H1 (cell line): ENCODE measurements around the gene L3MBTL3. TPM values are rescaled to one million over a fixed set of nuclear protein-coding genes. Genes with fewer than 3 reads are reported as not detected.

Source experiments
- CTCF ChIA-PET: fragments of 300-600 bp; sonication (Branson Sonifier 250); formaldehyde crosslinking; loops from one replicate; lab custom pipeline; 2021; ENCODE audit not compliant: partially characterized antibody; lab: Charles Lee
- POLR2A ChIA-PET: fragments of 300-600 bp; sonication (Branson Sonifier 250); formaldehyde crosslinking; loops from one replicate; lab custom pipeline; 2021; ENCODE audit warnings: inconsistent platforms; ENCODE audit not compliant: partially characterized antibody; lab: Charles Lee
- DNase-seq, 2 experiments: peaks; one replicate each; pipeline versions ENCODE4 v3.0.0 to v3.0.0-alpha.2; 2010 to 2022; ENCODE audit warnings: low spot score in 2 of 2, low read depth in 1 of 2, mixed read lengths in 1 of 2
- FAIRE-seq: peaks from 2 replicates; lab custom pipeline; 2011; peaks lifted over from hg19 to GRCh38; lab: Jason Lieb, UNC
- H2AFZ ChIP-seq: 2 replicates; pipeline ENCODE4 v1.8.1; 2012; ENCODE audit warnings: low read length, inconsistent platforms
- H2AK5ac ChIP-seq: 2 replicates; pipeline ENCODE4 v1.6.1; 2013; ENCODE audit warnings: low read depth, low read length
- H2BK120ac ChIP-seq: replicated peaks from 2 replicates; pipeline ENCODE3; 2013; ENCODE audit warnings: low read depth, low read length, inconsistent platforms
- H2BK12ac ChIP-seq: 2 replicates; pipeline ENCODE4 v1.6.1; 2013; ENCODE audit warnings: low read depth, low read length
- H2BK15ac ChIP-seq: 2 replicates; pipeline ENCODE4 v1.6.1; 2013; ENCODE audit warnings: low read length
- H2BK20ac ChIP-seq: 2 replicates; pipeline ENCODE4 v1.6.1; 2013; ENCODE audit warnings: low read length
- H2BK5ac ChIP-seq: 2 replicates; pipeline ENCODE4 v1.6.1; 2013; ENCODE audit warnings: low read depth, low read length
- H3K14ac ChIP-seq: 2 replicates; pipeline ENCODE4 v1.6.1; 2013; ENCODE audit warnings: inconsistent platforms; ENCODE audit not compliant: insufficient read length
- H3K18ac ChIP-seq: 2 replicates; pipeline ENCODE4 v1.6.1; 2013; ENCODE audit warnings: low read length; ENCODE audit errors: extremely low read depth
- H3K23ac ChIP-seq: 2 replicates; pipeline ENCODE4 v1.6.1; 2013; ENCODE audit warnings: inconsistent platforms; ENCODE audit not compliant: insufficient read length
- H3K23me2 ChIP-seq: 2 replicates; pipeline ENCODE4 v1.6.1; 2013; ENCODE audit warnings: low read depth, low read length
- H3K27ac ChIP-seq: 2 replicates; pipeline ENCODE4 v1.6.1; 2011; ENCODE audit warnings: low read depth, low read length, inconsistent platforms
- H3K27me3 ChIP-seq, 4 experiments: replicated peaks in 1 of 4; 1 replicate in 1 of 4; 2 replicates in 3 of 4; pipeline versions ENCODE4 v1.6.1 to v1.8.1; 2011 to 2013; ENCODE audit warnings: low read length in 3 of 4, mild to moderate bottlenecking in 3 of 4, inconsistent platforms in 2 of 4, mixed read lengths in 2 of 4, moderate library complexity in 1 of 4; ENCODE audit not compliant: control insufficient read depth in 3 of 4, insufficient read depth in 3 of 4; ENCODE audit errors: extremely low read depth in 1 of 4
- H3K36me3 ChIP-seq, 4 experiments: 2 replicates each; pipeline versions ENCODE4 v1.6.1 to v1.8.1; 2011 to 2013; ENCODE audit warnings: mild to moderate bottlenecking in 4 of 4, low read length in 3 of 4, moderate library complexity in 2 of 4, control low read depth in 1 of 4, inconsistent platforms in 1 of 4; ENCODE audit not compliant: insufficient read depth in 4 of 4, control insufficient read depth in 2 of 4
- H3K4ac ChIP-seq: replicated peaks from 2 replicates; pipeline ENCODE3; 2013; ENCODE audit warnings: low read length, low read depth, mixed read lengths, inconsistent platforms; ENCODE audit not compliant: insufficient read length
- H3K4me1 ChIP-seq, 4 experiments: replicated peaks in 1 of 4; 1 replicate in 1 of 4; 2 replicates in 3 of 4; pipeline versions ENCODE4 v1.6.1 to v1.8.1; 2011 to 2013; ENCODE audit warnings: low read length in 3 of 4, inconsistent platforms in 2 of 4, mixed read lengths in 1 of 4; ENCODE audit not compliant: insufficient read depth in 4 of 4, control insufficient read depth in 3 of 4
- H3K4me2 ChIP-seq, 2 experiments: 2 replicates each; pipeline versions ENCODE4 v1.6.1 to v1.8.1; 2011 to 2013; ENCODE audit warnings: low read depth in 2 of 2, low read length in 2 of 2, control low read depth in 1 of 2, inconsistent platforms in 1 of 2, mild to moderate bottlenecking in 1 of 2; ENCODE audit not compliant: insufficient read depth in 1 of 2
- H3K4me3 ChIP-seq, 4 experiments: fragments of 200-600, 300-600 bp in 1 of 4; sonication (generic), shearing (Covaris generic), sonication (Bioruptor Twin) in 1 of 4; 2 replicates each; pipeline versions ENCODE4 v1.5.1 to v1.8.1; 2011 to 2016; ENCODE audit warnings: low read length in 4 of 4, low read depth in 3 of 4, control low read depth in 2 of 4, inconsistent platforms in 2 of 4, mild to moderate bottlenecking in 2 of 4, mixed read lengths in 1 of 4, moderate library complexity in 1 of 4; ENCODE audit not compliant: insufficient read depth in 2 of 4; ENCODE audit errors: extremely low read depth in 1 of 4
- H3K56ac ChIP-seq: replicated peaks from 2 replicates; pipeline ENCODE3; 2013; ENCODE audit warnings: low read depth, mild to moderate bottlenecking, mixed read lengths, low read length, inconsistent platforms; ENCODE audit not compliant: insufficient read length
- H3K79me1 ChIP-seq: 2 replicates; pipeline ENCODE4 v1.6.1; 2013; ENCODE audit warnings: low read depth, low read length, control low read depth
- H3K79me2 ChIP-seq, 2 experiments: 2 replicates each; pipeline versions ENCODE4 v1.6.1 to v1.8.1; 2012 to 2013; ENCODE audit warnings: low read length in 2 of 2, mild to moderate bottlenecking in 2 of 2, inconsistent platforms in 1 of 2; ENCODE audit not compliant: insufficient read depth in 2 of 2, control insufficient read depth in 1 of 2
- H3K9ac ChIP-seq, 4 experiments: replicated peaks in 1 of 4; 1 replicate in 1 of 4; 2 replicates in 3 of 4; pipeline versions ENCODE4 v1.6.1 to v1.8.1; 2011 to 2013; ENCODE audit warnings: low read depth in 3 of 4, low read length in 3 of 4, control low read depth in 2 of 4, mild to moderate bottlenecking in 2 of 4, moderate library complexity in 2 of 4, inconsistent platforms in 1 of 4; ENCODE audit errors: extremely low read depth in 1 of 4
- H3K9me3 ChIP-seq, 2 experiments: 2 replicates each; pipeline versions ENCODE4 v1.6.1 to v1.8.1; 2012 to 2013; ENCODE audit warnings: mild to moderate bottlenecking in 2 of 2, moderate library complexity in 2 of 2, control low read depth in 1 of 2, inconsistent platforms in 1 of 2, low read depth in 1 of 2, low read length in 1 of 2, mixed read lengths in 1 of 2; ENCODE audit not compliant: insufficient read depth in 2 of 2
- H4K20me1 ChIP-seq, 2 experiments: replicated peaks in 1 of 2; 2 replicates each; pipeline versions ENCODE3 to v1.8.1; 2011 to 2013; ENCODE audit warnings: inconsistent platforms in 2 of 2, low read length in 2 of 2, mild to moderate bottlenecking in 1 of 2; ENCODE audit not compliant: insufficient read depth in 2 of 2, control insufficient read depth in 1 of 2
- H4K5ac ChIP-seq: 2 replicates; pipeline ENCODE4 v1.6.1; 2013; ENCODE audit warnings: low read length, low read depth, mixed read lengths, inconsistent platforms; ENCODE audit not compliant: insufficient read length
- H4K8ac ChIP-seq: 2 replicates; pipeline ENCODE4 v1.8.0; 2013; ENCODE audit warnings: mild to moderate bottlenecking, moderate library complexity, low read length, inconsistent platforms; ENCODE audit not compliant: insufficient read depth; ENCODE audit errors: extremely low read depth
- H4K91ac ChIP-seq: replicated peaks from 2 replicates; pipeline ENCODE3; 2013; ENCODE audit warnings: low read length, mixed read lengths, inconsistent platforms; ENCODE audit not compliant: insufficient read length
- ATF3 ChIP-seq: IDR thresholded peaks from 2 replicates; pipeline ENCODE4 v1.6.1; 2011; ENCODE audit warnings: low read depth, mild to moderate bottlenecking, low read length; ENCODE audit not compliant: insufficient read depth
- BACH1 ChIP-seq: IDR thresholded peaks from 2 replicates; pipeline ENCODE4 v1.6.1; 2012; ENCODE audit warnings: low read length, improper control_type of control experiment
- BRCA1 ChIP-seq: IDR thresholded peaks from 2 replicates; pipeline ENCODE4 v1.6.1; 2012; ENCODE audit warnings: low read depth, low read length, improper control_type of control experiment
- CHD2 ChIP-seq: IDR thresholded peaks from 2 replicates; pipeline ENCODE4 v1.6.1; 2012; ENCODE audit warnings: low read length, improper control_type of control experiment
- EZH2 ChIP-seq: fragments of 200-600 bp; sonication (generic); IDR thresholded peaks from 2 replicates; pipeline ENCODE4 v1.7.1; 2012; ENCODE audit warnings: low read depth, mild to moderate bottlenecking, moderate library complexity, low read length, inconsistent platforms; ENCODE audit not compliant: severe bottlenecking
- KDM5A ChIP-seq: fragments of 200-600 bp; IDR thresholded peaks from 2 replicates; pipeline ENCODE4 v1.7.1; 2012; ENCODE audit warnings: mild to moderate bottlenecking, low read length, inconsistent platforms, mixed read lengths
- MAFK ChIP-seq: IDR thresholded peaks from 2 replicates; pipeline ENCODE4 v1.6.1; 2012; ENCODE audit warnings: low read depth, mild to moderate bottlenecking, improper control_type of control experiment, low read length
- MAX ChIP-seq: IDR thresholded peaks from 2 replicates; pipeline ENCODE4 v1.6.1; 2012; ENCODE audit warnings: inconsistent platforms
- RAD21 ChIP-seq, 2 experiments: IDR thresholded peaks in 1 of 2; conservative IDR thresholded peaks in 1 of 2; 2 replicates each; pipeline ENCODE4 v1.6.1; 2011; ENCODE audit warnings: low read depth in 2 of 2, low read length in 2 of 2, improper control_type of control experiment in 1 of 2, inconsistent platforms in 1 of 2, mild to moderate bottlenecking in 1 of 2, moderate library complexity in 1 of 2
- TBP ChIP-seq: IDR thresholded peaks from 2 replicates; pipeline ENCODE4 v1.6.1; 2011; ENCODE audit warnings: low read depth, low read length, improper control_type of control experiment
- WGBS, 2 experiments: shearing (Covaris generic) in 1 of 2; methylation state at CpG; one replicate each; pipeline versions ENCODE4 v1.1.6 to v1.1.7; 2013 to 2015; ENCODE audit warnings: low lambda C conversion rate in 2 of 2, mixed read lengths in 2 of 2, inconsistent platforms in 1 of 2, low coverage in 1 of 2, missing lambda C conversion rate in 1 of 2; ENCODE audit not compliant: insufficient replicate concordance in 2 of 2, insufficient coverage in 1 of 2, insufficient read length in 1 of 2; ENCODE audit errors: extremely low coverage in 1 of 2, missing lambda C conversion rate in 1 of 2; 5-methylcytosine and 5-hydroxymethylcytosine counted together
- polyA plus RNA-seq, 7 experiments: library from polyadenylated mRNA; depleted of rRNA in 3 of 7; stranded (reverse) in 5 of 7; unstranded in 2 of 7; fragments of >200 nt in 5 of 7; fragments of 200-250 nt in 2 of 7; gene quantifications; 1 replicate in 5 of 7; 2 replicates in 1 of 7; 4 replicates in 1 of 7; pipeline versions ENCODE4 v1.2.1 to v1.2.3, GENCODE V29; 2011 to 2013; ENCODE audit warnings: missing spikeins in 2 of 7, mixed read lengths in 2 of 7
- total RNA-seq: library from RNA; stranded (reverse); fragmentation: NEBNext Ultra II Directional; extraction: Animal tissue kit (Norgen Biotek cat#: 25700); gene quantifications from 2 replicates; pipeline ENCODE4 v1.2.1, GENCODE V29; 2021

The L3MBTL3 gene
- total and polyA plus RNA-seq, 2 of the 8 experiments (the other 6 are each of a cell fraction or from before 2014, with no cell fraction given): 3.9 to 17.2 TPM

GRCh38 chr6:130136798-130137197, 118.4 kb downstream of the L3MBTL3 start:
- no peak overlapping the region for H3K9ac ChIP-seq
- WGBS, 2 experiments: 94% methylated on average over 2 of the region's 2 CpGs; no CpG with 5 or more reads in 1 of the 2 experiments
- no peak overlapping the region for H3K14ac ChIP-seq
- no peak for DNase-seq
- no peak overlapping the region for H3K27ac ChIP-seq
- H3K36me3 ChIP-seq: no peaks in the 10 kb centered on the region
- H2BK15ac ChIP-seq: no peak overlapping the region
- no peak overlapping the region for H2BK12ac ChIP-seq
- FAIRE-seq: no peak
- H3K9me3 ChIP-seq: no peaks in the 10 kb centered on the region
- no peak overlapping the region for H2BK20ac ChIP-seq
- no peak overlapping the region for H2BK120ac ChIP-seq
- H3K4me2 ChIP-seq: no peak overlapping the region
- POLR2A ChIA-PET: no interaction called here
- H4K20me1 ChIP-seq: no peaks in the 10 kb centered on the region
- CTCF ChIA-PET: interaction anchor here (0.6 kb wide), 1 partner anchor 540 kb away, joined by 3 read pairs; no protein-coding TSS in a partner anchor
- TF ChIP-seq BRCA1: no peak
- TF ChIP-seq BACH1: no peak
- TF ChIP-seq CHD2: no peak
- no peak for TF ChIP-seq MAFK
- no peak for TF ChIP-seq MAX
- TF ChIP-seq TBP: no peak
- TF ChIP-seq ATF3: no peak
- TF ChIP-seq EZH2: no peak
- TF ChIP-seq KDM5A: no peak
- TF ChIP-seq RAD21 (IDR thresholded peaks at IDR 0.05 in 1 of 2, conservative IDR thresholded peaks at IDR 0.05 in 1 of 2; ENCODE audit: low read depth in 2 of 2, low read length in 2 of 2): no peak
- no peak overlapping the region for H4K5ac ChIP-seq
- H2AFZ ChIP-seq: no peak overlapping the region
- H3K79me1 ChIP-seq: no peaks in the 10 kb centered on the region
- no peaks in the 10 kb centered on the region for H3K79me2 ChIP-seq
- no peak overlapping the region for H4K91ac ChIP-seq
- no peak overlapping the region for H2BK5ac ChIP-seq
- H3K4ac ChIP-seq: no peak overlapping the region
- H3K56ac ChIP-seq: no peak overlapping the region
- H4K8ac ChIP-seq: no peak overlapping the region
- no peak overlapping the region for H2AK5ac ChIP-seq
- H3K4me3 ChIP-seq: no peak overlapping the region
- H3K4me1 ChIP-seq: peaks cover 0 to 2% (median 0%) of the 10 kb centered on the region in 4 experiments; a peak in 2 of 7 replicates
- H3K27me3 ChIP-seq: no peaks in the 10 kb centered on the region
- H3K23me2 ChIP-seq: no peaks in the 10 kb centered on the region; the same call in 1 of the 2 replicates
- H3K18ac ChIP-seq: no peak overlapping the region
- no peak overlapping the region for H3K23ac ChIP-seq
